NCI-H748 (cell line): Measurements from ENCODE around the gene PALLD.

Source experiments
- DNase-seq: peaks from one replicate; lab custom pipeline; 2025; ENCODE audit not compliant: unreplicated experiment; lab: John Stamatoyannopoulos, UW

The PALLD gene

GRCh38 chr4:168555437-168555836 lies 58.6 kb downstream of the PALLD start:
- no peak for DNase-seq

GRCh38 chr4:168557658-168558057 lies 60.8 kb downstream of the PALLD start:
- DNase-seq = no peak

GRCh38 chr4:168558599-168558998 lies 61.7 kb downstream of the PALLD start:
- DNase-seq = no peak

- DNase-seq = peak; percentile 67
These were observed 63.6 kb downstream of the PALLD start for GRCh38 chr4:168560184-168561180.

- DNase-seq = no peak
These were observed 65.3 kb downstream of the PALLD start for GRCh38 chr4:168562041-168562571.

DNA sequence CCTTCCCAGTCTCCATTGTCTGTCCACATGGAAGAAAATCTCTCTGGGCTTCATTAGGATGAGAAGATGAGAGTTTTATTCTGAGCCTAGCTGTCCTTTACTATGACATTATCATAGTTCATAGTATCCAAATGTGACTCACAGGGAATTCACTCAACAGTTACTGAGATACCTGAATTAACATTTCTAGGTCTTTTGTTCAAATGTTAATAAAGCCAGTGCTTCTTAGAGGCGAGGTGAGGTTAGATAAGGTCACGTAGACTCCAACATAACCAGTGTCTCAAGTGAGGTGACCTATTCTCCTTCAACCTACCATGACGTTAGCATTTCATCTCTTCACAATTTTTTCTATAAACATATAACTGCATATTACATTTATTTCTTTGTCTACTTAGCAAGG lies 67.2 kb downstream of the PALLD start:
- no peak for DNase-seq

GRCh38 chr4:168565130-168565529 lies 68.3 kb downstream of the PALLD start:
- DNase-seq = no peak

DNA sequence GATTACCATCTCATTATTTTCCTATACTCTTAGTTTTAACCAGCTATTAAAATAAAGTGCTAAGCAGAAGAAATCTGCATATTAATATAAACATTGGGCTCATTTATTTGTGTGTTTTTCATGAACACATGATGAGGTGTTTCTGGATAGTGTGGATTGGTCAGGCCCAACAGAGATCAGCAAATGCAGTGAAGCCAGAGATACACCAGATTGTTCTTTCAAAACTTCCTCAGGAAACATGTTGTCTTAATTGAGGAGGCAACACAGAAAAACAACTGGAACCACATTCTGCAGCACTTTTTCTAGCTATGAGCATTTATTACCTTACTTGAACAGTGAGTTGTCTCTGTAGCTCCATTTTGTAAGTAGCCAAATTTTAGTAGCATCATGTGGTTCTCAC lies 69.9 kb downstream of the PALLD start:
- no peak for DNase-seq

- peak; percentile 79 for DNase-seq
These were observed 72.4 kb downstream of the PALLD start for GRCh38 chr4:168569066-168569930.

GRCh38 chr4:168569931-168570276 lies 73.1 kb downstream of the PALLD start:
- no peak for DNase-seq

DNA sequence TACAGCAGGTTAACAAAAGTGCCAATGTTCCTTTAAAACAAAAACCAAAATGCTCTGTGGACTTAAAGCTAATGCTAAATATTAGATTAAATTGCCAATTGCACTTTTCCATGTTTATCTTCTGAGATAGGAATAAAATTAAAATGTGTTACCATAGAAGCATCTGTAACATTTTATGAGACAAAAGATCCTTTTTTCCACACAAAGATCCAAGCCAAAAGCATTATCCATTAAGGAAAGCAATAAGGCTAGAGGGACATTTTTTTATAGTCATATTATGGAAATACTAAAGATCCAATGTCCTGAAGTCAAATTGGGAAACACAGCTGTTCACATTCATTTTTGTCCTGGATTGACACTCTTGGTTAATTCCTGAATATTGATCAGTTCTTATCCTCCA lies 73.6 kb downstream of the PALLD start:
- DNase-seq = no peak

DNA sequence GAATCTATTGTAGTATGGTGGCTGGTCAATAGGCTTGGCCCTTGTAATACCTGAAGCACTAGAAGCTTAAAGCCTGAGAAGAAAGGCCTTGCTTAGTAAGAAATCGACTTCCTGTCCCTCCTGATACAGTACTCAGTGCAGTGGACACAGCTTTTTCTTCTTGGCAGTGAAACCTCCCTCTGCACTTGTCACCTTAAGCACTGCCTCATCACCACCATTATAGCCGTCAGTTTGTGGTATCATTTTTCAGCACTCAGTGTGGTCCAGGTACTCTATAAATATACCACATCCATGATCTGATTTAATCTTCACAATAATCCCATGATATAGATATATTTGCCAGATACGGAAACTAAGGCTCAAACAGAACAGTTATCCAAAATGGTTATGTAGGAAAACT lies 75.2 kb downstream of the PALLD start:
- no peak for DNase-seq

GRCh38 chr4:168573870-168574269 lies 77.0 kb downstream of the PALLD start:
- no peak for DNase-seq

DNA sequence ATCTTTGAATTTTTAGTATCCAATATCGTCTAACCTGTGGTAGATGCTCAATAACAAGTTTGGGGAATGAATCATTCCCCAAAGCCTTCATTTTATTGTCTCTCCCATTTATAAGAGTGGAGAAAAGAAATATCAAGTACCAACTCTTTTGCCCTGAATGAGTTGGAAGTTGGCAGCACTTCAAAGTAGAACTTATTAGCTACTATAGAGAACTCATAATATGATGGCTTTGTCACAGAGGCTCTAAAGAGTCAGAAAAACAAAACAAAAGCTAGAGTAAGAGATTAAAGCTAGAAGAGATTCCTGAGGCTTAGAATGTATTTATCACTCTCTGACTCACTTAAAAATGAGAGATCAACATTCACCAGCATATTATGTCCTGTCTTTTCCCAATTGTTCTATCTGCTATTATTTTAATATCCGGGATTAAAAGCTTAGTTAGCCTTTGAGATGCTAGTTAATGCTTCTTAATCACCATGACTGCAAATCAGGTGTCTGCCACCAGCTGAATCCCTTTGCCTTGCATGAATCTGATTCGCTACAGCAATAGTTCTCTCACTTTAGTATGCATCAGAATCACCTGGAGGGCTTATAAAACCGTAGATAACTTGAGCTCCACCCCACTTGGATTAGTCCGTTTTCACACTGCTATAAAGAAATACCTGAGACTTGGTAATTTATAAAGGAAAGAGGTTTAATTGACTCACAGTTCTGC lies 77.9 kb downstream of the PALLD start:
- no peak for DNase-seq

GRCh38 chr4:168575473-168575872 lies 78.6 kb downstream of the PALLD start:
- no peak for DNase-seq

DNA sequence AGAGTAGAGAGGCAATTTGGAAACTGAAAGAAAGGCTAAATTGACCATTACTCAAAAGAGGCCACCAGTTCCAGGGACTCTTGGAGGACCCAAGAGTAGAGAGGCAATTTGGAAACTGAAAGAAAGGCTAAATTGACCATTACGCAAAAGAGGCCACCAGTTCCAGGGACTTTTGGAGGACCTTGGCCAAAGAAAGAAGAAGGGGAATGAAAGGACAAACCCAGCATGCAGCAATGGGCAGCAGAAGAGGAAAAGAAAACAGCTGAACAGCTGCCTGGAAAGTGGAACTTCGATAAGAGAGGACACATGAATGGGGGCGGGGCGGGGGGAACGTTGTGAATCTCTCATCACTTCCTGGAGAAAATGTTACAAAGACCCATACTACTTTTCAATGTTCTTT lies 80.8 kb downstream of the PALLD start:
- DNase-seq = no peak

- no peak for DNase-seq
These were observed 83.4 kb downstream of the PALLD start for GRCh38 chr4:168580228-168580627.

GRCh38 chr4:168584321-168584771 lies 87.5 kb downstream of the PALLD start:
- DNase-seq = no peak

GRCh38 chr4:168585168-168586091 lies 88.6 kb downstream of the PALLD start:
- DNase-seq = peak; percentile 57

DNA sequence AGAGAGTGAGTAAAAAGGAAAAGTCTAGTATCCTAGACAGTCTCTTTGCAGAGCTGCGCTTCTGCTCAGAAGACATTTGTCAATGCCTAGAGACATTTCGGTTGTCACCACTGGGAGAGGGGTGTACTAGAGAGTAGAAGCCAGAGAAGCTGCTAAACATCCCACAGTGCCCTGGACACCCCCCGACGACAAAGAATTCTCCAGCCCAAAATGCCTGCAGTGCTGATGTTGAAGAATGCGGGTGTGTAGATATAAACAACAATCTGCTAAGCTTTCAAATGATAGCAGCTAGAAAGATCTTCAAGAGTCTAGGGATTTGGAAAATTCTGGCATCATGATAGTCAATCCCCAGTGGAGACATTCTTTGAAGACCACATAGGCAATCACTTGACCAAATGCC lies 90.1 kb downstream of the PALLD start:
- DNase-seq = no peak
